Aorta (tissue), 5 donors: Measurements from ENCODE around the gene MED12L. TPM values are rescaled to one million over a fixed set of nuclear protein-coding genes. Genes with fewer than 3 reads are reported as not detected.
"Not testable (repeated sequence)": the region's sequence is repeated elsewhere in the genome, so short reads cannot be mapped to it uniquely, and the experiment has no call there.

Experiments
- ATAC-seq: fragments of 200-7000 bp; cut with Tn5 transposase; one replicate; pipeline ENCODE4 v1.9.1; 2022; ENCODE audit warnings: moderate library complexity; ENCODE audit not compliant: low FRiP score
- DNase-seq, 2 donors: peaks; one replicate each; pipeline ENCODE4 v3.0.0-alpha.2; 2020
- H3K27ac ChIP-seq, 2 donors: one replicate each; pipeline ENCODE4 v1.5.1; 2013; ENCODE audit warnings: low read length in 2 of 2, mild to moderate bottlenecking in 2 of 2, moderate library complexity in 2 of 2, control low read depth in 1 of 2, inconsistent platforms in 1 of 2, low read depth in 1 of 2
- H3K27me3 ChIP-seq, 2 donors: one replicate each; pipeline ENCODE4 v1.6.1; 2013; ENCODE audit warnings: control low read depth in 1 of 2, low read length in 1 of 2, mild to moderate bottlenecking in 1 of 2, moderate library complexity in 1 of 2; ENCODE audit not compliant: insufficient read depth in 2 of 2, control insufficient read depth in 1 of 2
- H3K36me3 ChIP-seq, 2 donors: one replicate each; pipeline ENCODE4 v1.6.1; 2013; ENCODE audit warnings: control low read depth in 1 of 2, low read length in 1 of 2, mild to moderate bottlenecking in 1 of 2; ENCODE audit not compliant: insufficient read depth in 2 of 2, control insufficient read depth in 1 of 2
- H3K4me1 ChIP-seq, 2 donors: one replicate each; pipeline ENCODE4 v1.6.1; 2013; ENCODE audit warnings: low read length in 2 of 2, control low read depth in 1 of 2, mild to moderate bottlenecking in 1 of 2, moderate library complexity in 1 of 2; ENCODE audit not compliant: insufficient read depth in 2 of 2, control insufficient read depth in 1 of 2
- H3K4me3 ChIP-seq, 2 donors: one replicate each; pipeline ENCODE4 v1.5.1; 2013; ENCODE audit warnings: low read length in 2 of 2, control low read depth in 1 of 2, mild to moderate bottlenecking in 1 of 2
- H3K9me3 ChIP-seq: one replicate; pipeline ENCODE4 v1.6.1; 2013; ENCODE audit warnings: mild to moderate bottlenecking, low read length; ENCODE audit not compliant: control insufficient read depth
- WGBS, 2 donors: extraction: QIAGEN DNeasy Blood & Tissue Kit; methylation state at CpG; one replicate each; pipeline ENCODE4 v1.1.7; 2013; 5-methylcytosine and 5-hydroxymethylcytosine counted together
- intact Hi-C, 2 donors: fragments of 100-400 bp; cut with DNase I; formaldehyde crosslinking; loops; one replicate each; pipeline versions ENCODE4 v1.14.2 to v1.15.0; 2022
- polyA plus RNA-seq, 2 donors: library from polyadenylated mRNA; stranded (reverse); fragments of 200-250 nt; gene quantifications; one replicate each; pipeline ENCODE4 v1.2.3, GENCODE V29; 2013
- total RNA-seq, 2 donors: library from RNA; stranded (reverse); fragmentation: NEBNext Ultra II Directional; extraction: Animal tissue kit (Norgen Biotek cat#: 25700); gene quantifications; one replicate each; pipeline ENCODE4 v1.2.1, GENCODE V29; 2021
- donor health status: healthy with polysubstance abuse.
- donor health status: Bipolar disorder and iron deficiency.
- donor health status: DM: no; HTN: no; CAD: no.
- donor health status: DM: no; HTN: no; CAD: no.
- donor health status: DM: yes; HTN: yes; CAD: no.

Gene MED12L
- total and polyA plus RNA-seq, 4 donors, result 1.1 to 2.3 TPM; not detected in 2

DNA sequence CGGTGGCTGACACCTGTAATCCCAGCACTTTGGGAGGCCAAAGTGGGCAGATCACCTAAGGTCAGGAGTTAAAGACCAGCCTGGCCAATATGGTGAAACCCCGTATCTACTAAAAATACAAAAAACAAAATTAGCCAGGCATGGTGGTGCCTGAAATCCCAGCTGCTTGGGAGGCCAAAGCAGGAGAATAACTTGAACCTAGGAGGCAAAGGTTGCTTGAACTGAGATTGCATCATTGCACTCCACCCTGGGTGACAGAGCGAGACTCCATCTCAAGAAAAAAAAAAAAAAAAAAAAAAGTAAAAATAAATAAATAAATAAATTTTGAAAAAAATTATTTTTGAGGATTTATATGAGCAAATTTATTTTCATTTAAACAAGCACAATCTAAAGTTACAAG, 306.7 kb downstream of the MED12L start:
- H3K27ac ChIP-seq, intact Hi-C loops, H3K9me3 ChIP-seq, H3K36me3 ChIP-seq, DNase-seq, ATAC-seq, H3K4me1 ChIP-seq, H3K27me3 ChIP-seq, H3K4me3 ChIP-seq: not testable (repeated sequence)
- 92 to 97% methylated on average over 3 of the region's 3 CpGs for WGBS, 2 donors

GRCh38 chr3:151393146-151393830, 307.8 kb downstream of the MED12L start:
- Histone ChIP-seq H3K36me3 (no peaks in the 10 kb centered on the region), H3K4me1 (no peaks in the 10 kb centered on the region), H3K4me3 (no peak overlapping the region), H3K9me3 (no peaks in the 10 kb centered on the region), H3K27me3 (no peaks in the 10 kb centered on the region), H3K27ac (no peak overlapping the region)
- ATAC-seq, result no peak
- intact Hi-C loops, result no loop called here
- DNase-seq, result no peak
- 51 to 64% methylated on average over 3 of the region's 3 CpGs for WGBS, 2 donors

- DNase-seq (no peak), ATAC-seq (no peak)
- Histone ChIP-seq H3K4me3 (no peak overlapping the region), H3K4me1 (no peaks in the 10 kb centered on the region), H3K27me3 (no peaks in the 10 kb centered on the region), H3K9me3 (no peaks in the 10 kb centered on the region), H3K36me3 (no peaks in the 10 kb centered on the region), H3K27ac (no peak overlapping the region)
- 52% methylated on average over 4 of the region's 4 CpGs for whole genome bisulfite sequencing, 2 donors
- intact Hi-C loops, result no loop called here
Measured at GRCh38 chr3:151393941-151394340, 308.5 kb downstream of the MED12L start.

- whole genome bisulfite sequencing, 2 donors, result 89 to 90% methylated on average over 8 of the region's 8 CpGs
- no peak overlapping the region for H3K27ac ChIP-seq
- H3K27me3 ChIP-seq, result no peaks in the 10 kb centered on the region
- no peak overlapping the region for H3K4me3 ChIP-seq
- DNase-seq, result no peak
- intact Hi-C loops, result no loop called here
- no peaks in the 10 kb centered on the region for H3K9me3 ChIP-seq
- no peak for ATAC-seq
- H3K4me1 ChIP-seq, result no peaks in the 10 kb centered on the region
- no peaks in the 10 kb centered on the region for H3K36me3 ChIP-seq
Measured at GRCh38 chr3:151394611-151395010, 309.1 kb downstream of the MED12L start.

- 96% methylated on average over 3 of the region's 3 CpGs for WGBS, 2 donors
- intact Hi-C loops, result no loop called here
- Histone ChIP-seq H3K4me1 (no peaks in the 10 kb centered on the region), H3K36me3 (no peaks in the 10 kb centered on the region), H3K4me3 (no peak overlapping the region), H3K27me3 (no peaks in the 10 kb centered on the region), H3K27ac (no peak overlapping the region), H3K9me3 (no peaks in the 10 kb centered on the region)
- no peak for DNase-seq
- no peak for ATAC-seq
Measured at GRCh38 chr3:151395806-151396205, 310.3 kb downstream of the MED12L start.

DNA sequence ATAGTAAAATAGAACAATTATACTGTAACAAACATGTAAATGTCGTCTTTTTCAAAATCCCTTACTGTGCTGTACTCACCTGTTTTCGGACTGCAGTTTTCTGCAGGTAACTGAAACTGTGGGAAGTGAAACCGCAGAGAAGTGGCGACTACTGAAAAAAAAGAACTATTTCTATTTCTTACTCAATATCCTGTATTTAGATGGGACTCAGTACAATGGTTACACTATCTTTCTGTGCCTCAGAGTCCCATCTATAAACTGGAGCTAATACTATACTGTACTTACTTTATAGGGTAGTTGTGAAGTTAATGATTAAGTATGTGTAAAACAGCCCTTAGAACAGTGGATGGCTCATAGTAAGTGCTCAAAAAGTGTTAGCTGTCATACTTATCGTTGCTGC, 313.4 kb downstream of the MED12L start:
- Histone ChIP-seq H3K4me3 (no peak overlapping the region), H3K36me3 (no peaks in the 10 kb centered on the region), H3K27ac (no peak overlapping the region), H3K27me3 (no peaks in the 10 kb centered on the region), H3K4me1 (no peaks in the 10 kb centered on the region), H3K9me3 (no peaks in the 10 kb centered on the region)
- intact Hi-C loops, result no loop called here
- no peak for ATAC-seq
- WGBS, 2 donors, result 79 to 89% methylated on average over 5 of the region's 5 CpGs
- DNase-seq, result no peak

DNA sequence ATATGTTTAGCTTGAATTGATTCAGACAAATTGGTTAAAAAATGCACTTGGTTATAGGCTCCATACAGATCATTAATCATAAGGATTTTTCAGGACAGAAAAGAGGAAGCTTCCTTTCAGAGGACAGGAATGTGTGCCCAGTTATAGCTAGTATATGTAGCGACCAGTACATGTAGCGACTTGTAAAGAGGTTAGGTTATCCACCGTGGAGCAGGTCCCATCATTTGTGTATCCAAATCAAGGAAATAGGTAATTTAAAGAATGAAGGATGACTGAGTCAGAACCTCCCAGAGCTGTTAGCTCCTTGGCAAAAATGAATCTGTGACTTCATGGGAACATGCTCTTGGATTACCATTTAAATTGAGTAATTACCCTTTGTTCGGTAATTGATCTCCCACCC, 314.9 kb downstream of the MED12L start:
- no peaks in the 10 kb centered on the region for H3K9me3 ChIP-seq
- ATAC-seq (no peak), DNase-seq (no peak)
- WGBS, 2 donors, result 91 to 94% methylated on average over 4 of the region's 4 CpGs
- H3K36me3 ChIP-seq, result no peaks in the 10 kb centered on the region
- no peaks in the 10 kb centered on the region for H3K27me3 ChIP-seq
- intact Hi-C loops, result no loop called here
- no peaks in the 10 kb centered on the region for H3K4me1 ChIP-seq
- H3K4me3 ChIP-seq, result no peak overlapping the region
- no peak overlapping the region for H3K27ac ChIP-seq

DNA sequence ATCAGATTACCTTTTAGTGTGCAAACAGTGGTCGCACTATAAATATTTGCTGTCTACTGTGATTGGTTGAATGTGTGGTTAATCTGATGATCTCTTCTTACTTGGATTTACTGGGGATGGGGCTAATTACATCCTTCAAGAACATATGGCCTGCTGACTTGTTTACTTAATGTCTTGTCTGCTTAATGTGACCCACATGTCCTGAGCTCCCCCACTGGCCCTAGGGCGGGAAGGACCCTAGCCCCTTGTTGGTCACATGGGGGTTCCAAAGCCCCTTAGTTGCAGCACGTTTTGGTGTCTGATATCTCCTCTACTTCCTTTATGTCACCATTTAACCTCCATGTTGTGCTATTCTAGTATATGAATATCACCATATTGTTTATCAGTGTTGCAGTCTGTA, 316.9 kb downstream of the MED12L start:
- no peaks in the 10 kb centered on the region for H3K27me3 ChIP-seq
- WGBS, 2 donors, result 85 to 86% methylated on average over 3 of the region's 3 CpGs
- ATAC-seq (no peak), DNase-seq (no peak)
- no peaks in the 10 kb centered on the region for H3K9me3 ChIP-seq
- H3K27ac ChIP-seq, result no peak overlapping the region
- no peak overlapping the region for H3K4me3 ChIP-seq
- H3K4me1 ChIP-seq, result no peaks in the 10 kb centered on the region
- H3K36me3 ChIP-seq, result no peaks in the 10 kb centered on the region
- intact Hi-C loops, result no loop called here

DNA sequence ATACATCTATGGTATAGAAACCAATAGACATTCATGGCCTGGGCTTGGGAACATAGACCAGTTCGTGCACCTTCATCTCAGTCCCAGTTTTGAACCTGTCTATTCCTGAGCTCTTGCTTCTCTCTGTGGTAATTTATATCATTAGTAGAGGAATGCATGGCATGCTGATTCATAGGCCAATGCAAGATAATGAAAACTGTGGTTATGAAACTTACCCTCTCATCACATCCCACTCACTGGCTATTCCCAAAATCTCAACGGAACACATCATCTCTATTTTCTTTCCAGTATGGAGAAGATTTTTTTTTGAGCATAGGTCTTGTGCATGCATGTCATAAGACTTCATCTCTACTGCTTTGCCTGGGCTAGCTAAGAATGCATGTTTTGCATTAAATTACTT, 317.8 kb downstream of the MED12L start:
- intact Hi-C loops, result no loop called here
- Histone ChIP-seq H3K9me3 (no peaks in the 10 kb centered on the region), H3K4me3 (no peak overlapping the region), H3K27me3 (no peaks in the 10 kb centered on the region), H3K36me3 (no peaks in the 10 kb centered on the region), H3K4me1 (no peaks in the 10 kb centered on the region), H3K27ac (no peak overlapping the region)
- no peak for DNase-seq
- WGBS, 2 donors, result 84 to 85% methylated on average over 2 of the region's 2 CpGs
- no peak for ATAC-seq
